Hair follicle dermal papilla cell (primary cell): Measurements from ENCODE around the gene IRGM. TPM values are rescaled to one million over a fixed set of nuclear protein-coding genes. Genes with fewer than 3 reads are reported as not detected.

ENCODE experiments used
- total RNA-seq: library from RNA; depleted of rRNA; stranded (reverse); fragments of >200 nt; gene quantifications from 2 replicates; pipeline ENCODE4 v1.2.3, GENCODE V29; 2012

IRGM gene, protein sequence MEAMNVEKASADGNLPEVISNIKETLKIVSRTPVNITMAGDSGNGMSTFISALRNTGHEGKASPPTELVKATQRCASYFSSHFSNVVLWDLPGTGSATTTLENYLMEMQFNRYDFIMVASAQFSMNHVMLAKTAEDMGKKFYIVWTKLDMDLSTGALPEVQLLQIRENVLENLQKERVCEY
- not detected in 2 replicates for total RNA-seq

DNA sequence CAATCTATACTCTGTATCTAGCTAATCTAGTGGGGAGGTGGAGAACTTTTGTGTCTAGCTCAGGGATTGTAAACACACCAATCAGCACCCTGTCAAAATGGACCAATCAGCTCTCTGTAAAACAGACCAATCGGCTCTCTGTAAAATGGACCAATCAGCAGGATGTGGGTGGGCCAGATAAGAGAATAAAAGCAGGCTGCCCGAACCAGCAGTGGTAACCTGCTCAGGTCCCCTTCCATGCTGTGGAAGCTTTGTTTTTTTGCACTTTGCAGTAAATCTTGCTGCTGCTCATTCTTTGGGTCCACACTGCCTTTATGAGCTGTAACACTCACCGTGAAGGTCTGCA lies at the start of gene IRGM:
Gene IRGM, plus strand, starts transcription at position 214 of the 346 bp plus-strand sequence. CDS start 1,603 bp downstream, outside the sequence.

Other genes starting within 250 kb of the IRGM start
- 1.9 and 2.7 TPM in 2 replicates for gene SYNPO, start 205.9 kb upstream of the IRGM start, total RNA-seq
- 1.3 and 1.5 TPM in 2 replicates for gene MYOZ3, start 185.3 kb upstream of the IRGM start, total RNA-seq
- gene RBM22, start 145.5 kb upstream of the IRGM start, total RNA-seq: 30.8 and 32.5 TPM in 2 replicates
- 69.3 and 76.1 TPM in 2 replicates for gene DCTN4, start 87.5 kb upstream of the IRGM start, total RNA-seq
- gene SMIM3, start 67.8 kb upstream of the IRGM start, total RNA-seq: 51.9 TPM in 2 replicates
- gene ZNF300, start 58.5 kb downstream of the IRGM start, total RNA-seq: 5.8 and 6.7 TPM in 2 replicates
- gene GPX3, start 174.1 kb downstream of the IRGM start, total RNA-seq: 9.4 and 31.2 TPM in 2 replicates
- 111 and 128 TPM in 2 replicates for gene TNIP1, start 234.5 kb downstream of the IRGM start, total RNA-seq